RWPE2 (cell line): ENCODE data around the gene COA8.

Experiments
- ATAC-seq: fragments of 200-7000 bp; cut with Tn5 transposase; 3 replicates; pipeline ENCODE4 v1.9.1; 2021; ENCODE audit warnings: low read depth
- DNase-seq: peaks from one replicate; pipeline ENCODE4 v3.0.0-alpha.2; 2020; ENCODE audit warnings: low spot score
- H3K27ac ChIP-seq: fragments of 450-650 bp; 2 replicates; pipeline ENCODE4 v1.5.1; 2017; ENCODE audit warnings: mild to moderate bottlenecking; ENCODE audit not compliant: poor library complexity, severe bottlenecking
- H3K27me3 ChIP-seq: fragments of 250-450 bp; sonication (Bioruptor Pico); 2 replicates; pipeline ENCODE4 v1.5.1; 2021; ENCODE audit warnings: mild to moderate bottlenecking, moderate library complexity; ENCODE audit not compliant: insufficient read depth, poor library complexity, severe bottlenecking
- H3K36me3 ChIP-seq: fragments of 250-450 bp; sonication (Bioruptor Pico); 2 replicates; pipeline ENCODE4 v1.5.1; 2020; ENCODE audit warnings: low read depth, mild to moderate bottlenecking, moderate library complexity
- H3K4me1 ChIP-seq: fragments of 250-450 bp; sonication (Bioruptor Pico); 2 replicates; pipeline ENCODE4 v1.5.1; 2021; ENCODE audit warnings: mild to moderate bottlenecking, moderate library complexity; ENCODE audit not compliant: insufficient read depth, poor library complexity, severe bottlenecking
- H3K4me3 ChIP-seq: fragments of 250-450 bp; sonication (Bioruptor Pico); 2 replicates; pipeline ENCODE4 v1.5.1; 2021; ENCODE audit warnings: mild to moderate bottlenecking, moderate library complexity; ENCODE audit not compliant: severe bottlenecking
- H3K9me3 ChIP-seq: fragments of 250-450 bp; sonication (Bioruptor Pico); 2 replicates; pipeline ENCODE4 v1.5.1; 2021; ENCODE audit warnings: mild to moderate bottlenecking, moderate library complexity; ENCODE audit not compliant: severe bottlenecking
- TF ChIP-seq, protein P1 (sequence below): fragments of 450-650 bp; IDR thresholded peaks from one replicate; pipeline ENCODE4 v1.5.1; 2017; ENCODE audit warnings: mild to moderate bottlenecking, moderate library complexity; ENCODE audit not compliant: poor library complexity, severe bottlenecking

The COA8 gene

DNA sequence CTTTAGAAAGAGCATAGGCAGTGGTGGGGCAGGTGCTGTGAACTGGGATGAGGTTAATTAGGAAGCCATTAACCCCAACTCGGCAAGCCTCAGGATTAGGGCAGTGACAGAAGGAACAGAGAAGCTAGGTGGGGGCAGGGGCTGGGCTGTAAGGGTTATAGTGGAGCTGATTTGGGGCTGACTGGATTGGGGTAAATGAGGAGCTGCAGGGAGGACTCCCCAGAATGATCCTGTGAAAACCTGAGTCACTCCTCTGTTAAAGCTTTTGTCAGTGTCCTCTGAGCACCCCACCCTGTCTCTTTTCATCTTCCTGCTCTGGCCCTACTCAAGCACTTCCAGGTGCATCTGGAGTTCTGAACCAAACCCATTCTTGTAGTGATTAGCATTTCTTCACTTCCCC, 70.6 kb downstream of the COA8 start:
- Histone ChIP-seq H3K4me3 (no peak overlapping the region), H3K36me3 (peaks cover 57% of the 10 kb centered on the region), H3K27me3 (no peaks in the 10 kb centered on the region), H3K27ac (no peak overlapping the region), H3K9me3 (no peaks in the 10 kb centered on the region), H3K4me1 (peaks cover 11% of the 10 kb centered on the region)
- DNase-seq = no peak
- ATAC-seq = no peak
- TF ChIP-seq, protein P1, sequence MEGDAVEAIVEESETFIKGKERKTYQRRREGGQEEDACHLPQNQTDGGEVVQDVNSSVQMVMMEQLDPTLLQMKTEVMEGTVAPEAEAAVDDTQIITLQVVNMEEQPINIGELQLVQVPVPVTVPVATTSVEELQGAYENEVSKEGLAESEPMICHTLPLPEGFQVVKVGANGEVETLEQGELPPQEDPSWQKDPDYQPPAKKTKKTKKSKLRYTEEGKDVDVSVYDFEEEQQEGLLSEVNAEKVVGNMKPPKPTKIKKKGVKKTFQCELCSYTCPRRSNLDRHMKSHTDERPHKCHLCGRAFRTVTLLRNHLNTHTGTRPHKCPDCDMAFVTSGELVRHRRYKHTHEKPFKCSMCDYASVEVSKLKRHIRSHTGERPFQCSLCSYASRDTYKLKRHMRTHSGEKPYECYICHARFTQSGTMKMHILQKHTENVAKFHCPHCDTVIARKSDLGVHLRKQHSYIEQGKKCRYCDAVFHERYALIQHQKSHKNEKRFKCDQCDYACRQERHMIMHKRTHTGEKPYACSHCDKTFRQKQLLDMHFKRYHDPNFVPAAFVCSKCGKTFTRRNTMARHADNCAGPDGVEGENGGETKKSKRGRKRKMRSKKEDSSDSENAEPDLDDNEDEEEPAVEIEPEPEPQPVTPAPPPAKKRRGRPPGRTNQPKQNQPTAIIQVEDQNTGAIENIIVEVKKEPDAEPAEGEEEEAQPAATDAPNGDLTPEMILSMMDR = no peak

DNA sequence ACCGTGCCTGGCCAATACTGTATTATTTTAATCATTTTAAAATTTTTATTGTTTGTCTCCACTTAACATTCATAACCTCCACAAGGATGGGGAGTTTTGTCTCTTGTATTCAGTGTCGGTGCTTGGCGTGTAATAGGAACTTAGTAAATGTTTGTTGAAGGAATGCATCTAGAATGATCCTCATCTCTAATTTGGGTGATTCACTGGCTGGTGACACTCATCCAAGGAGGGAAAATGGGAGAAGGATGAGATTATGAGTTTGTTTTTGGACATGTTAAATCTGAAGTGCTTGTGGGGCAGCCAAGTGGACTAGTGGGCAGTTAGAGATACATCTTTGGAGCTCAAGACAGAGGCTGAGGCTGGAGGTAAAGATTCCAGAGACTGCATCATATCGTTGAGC, 71.4 kb downstream of the COA8 start:
- Histone ChIP-seq H3K27me3 (no peaks in the 10 kb centered on the region), H3K4me3 (no peak overlapping the region), H3K9me3 (no peaks in the 10 kb centered on the region), H3K4me1 (peaks cover 11% of the 10 kb centered on the region), H3K27ac (no peak overlapping the region), H3K36me3 (peaks cover 57% of the 10 kb centered on the region)
- TF ChIP-seq, protein P1 = no peak
- no peak for ATAC-seq
- DNase-seq = no peak

DNA sequence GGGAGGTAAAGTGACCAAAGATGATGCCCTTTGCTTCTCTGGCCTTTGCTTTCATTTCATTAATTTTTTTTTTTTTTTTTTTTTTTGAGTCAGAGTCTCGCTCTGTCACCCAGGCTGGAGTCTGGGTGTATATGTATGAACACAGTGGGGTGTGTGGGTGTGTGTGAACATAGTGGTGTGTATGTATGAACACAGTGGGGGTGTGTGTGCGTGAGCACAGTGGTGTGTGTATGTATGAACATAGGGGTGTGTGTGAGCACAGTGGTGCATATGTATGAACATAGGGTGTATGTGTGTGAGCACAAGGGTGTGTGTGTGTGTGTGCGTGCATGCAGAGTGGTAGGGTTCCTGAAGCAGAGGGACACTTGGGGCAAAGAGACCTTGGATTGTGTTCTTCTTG, 75.8 kb downstream of the COA8 start:
- TF ChIP-seq, protein P1 = no peak
- H3K36me3 ChIP-seq = peaks cover 56% of the 10 kb centered on the region
- peaks cover 6% of the 10 kb centered on the region for H3K4me1 ChIP-seq
- no peaks in the 10 kb centered on the region for H3K27me3 ChIP-seq
- H3K4me3 ChIP-seq = no peak overlapping the region
- H3K9me3 ChIP-seq = no peaks in the 10 kb centered on the region
- no peak overlapping the region for H3K27ac ChIP-seq
- no peak for ATAC-seq
- DNase-seq = no peak
